ENCODE results near the gene RPL18A. TPM values are rescaled to one million over a fixed set of nuclear protein-coding genes. Genes with fewer than 3 reads are reported as not detected.
A peak's percentile ranks its signal among the peaks of the same experiment; 100 is the strongest.

Gene RPL18A
- total RNA-seq (2014; rRNA removed; shearing (Covaris generic)) (1,233 and 1,314 TPM in 2 replicates), polyA plus RNA-seq (2016; fragmentation: Nextera tagmentation; extraction: Ambion mirVana) (2,829 and 2,918 TPM in 2 replicates)
- long read RNA-seq, transcript RPL18A-201 (5 exons, 665 nt) = major isoform, 2,546 of 2,572 reads
- long read RNA-seq, transcript RPL18A-203 (4 exons, 1,084 nt) = minor isoform, 9 of 2,572 reads
- long read RNA-seq, partial matches to known transcripts = 8 of 2,572 reads
- long read RNA-seq, other reads (novel, unspliced or antisense) = 9 of 2,572 reads

DNA sequence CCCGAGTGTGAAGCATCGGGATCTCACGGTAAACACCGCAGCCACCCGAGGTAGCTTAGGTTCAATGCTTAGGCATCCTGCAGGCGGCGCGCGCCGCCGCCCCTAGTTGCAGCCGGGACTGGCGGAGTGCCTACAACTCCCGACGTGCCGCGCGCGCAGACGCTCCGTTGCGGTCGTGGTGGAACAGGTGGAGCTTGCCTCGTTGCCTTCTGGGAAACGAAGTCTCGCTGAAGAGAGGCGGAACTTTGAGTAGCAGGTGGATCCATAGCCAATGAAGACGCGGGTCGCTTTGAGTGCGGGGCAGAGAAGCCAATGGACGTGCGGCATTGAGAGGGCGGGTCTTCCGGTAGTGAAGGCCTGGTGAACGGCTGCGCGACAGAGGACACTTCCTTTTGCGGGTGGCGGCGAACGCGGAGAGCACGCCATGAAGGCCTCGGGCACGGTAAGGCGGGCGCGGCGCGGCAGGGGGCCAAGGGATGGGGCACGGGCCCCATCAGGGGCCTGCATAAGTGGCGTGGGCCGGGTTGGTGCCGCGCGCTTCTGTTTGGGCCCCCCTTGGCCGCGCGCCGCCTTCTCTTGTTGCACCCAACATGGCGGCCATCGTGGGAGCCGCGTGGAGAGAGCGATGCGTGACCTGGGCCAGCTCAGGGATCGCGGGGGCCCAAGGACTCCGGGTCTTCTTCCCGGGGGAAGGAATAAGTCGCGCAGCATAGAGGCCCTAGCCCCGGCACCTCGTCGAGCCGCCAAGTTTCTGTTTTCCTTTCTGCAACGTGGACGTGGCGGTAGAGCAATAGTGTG is at the start of gene RPL18A:
RPL18A (plus strand) TSS at position 378 of the 798 bp plus-strand sequence; CDS start at position 425, 47 bp downstream.
- H3K4me1 Mint-ChIP-seq = peaks cover 17% of the 10 kb centered on the region
- H3K4me3 ChIP-seq = peak within 1 kb of the TSS; percentile 100
- ATAC-seq (peak; percentile 90), DNase-seq (ENCODE audit: low spot score) (peak; percentile 100)
- no peaks in the 10 kb centered on the region for H3K9me2 ChIP-seq (ENCODE audit: insufficient read depth)
- peaks cover 9% of the 10 kb centered on the region; the same call in 1 of the 2 replicates for H3K4me1 ChIP-seq (ENCODE audit: insufficient read depth)
- peak within 1 kb of the TSS; percentile 30; the same call in 1 of the 2 replicates for H2AFZ ChIP-seq
- peaks cover 38% of the 10 kb centered on the region for H4K20me1 ChIP-seq (replicated peaks; ENCODE audit: insufficient read depth)
- H3F3A ChIP-seq (replicated peaks; ENCODE audit: low read depth) = peaks cover 45% of the 10 kb centered on the region
- TF ChIP-seq, protein P1, sequence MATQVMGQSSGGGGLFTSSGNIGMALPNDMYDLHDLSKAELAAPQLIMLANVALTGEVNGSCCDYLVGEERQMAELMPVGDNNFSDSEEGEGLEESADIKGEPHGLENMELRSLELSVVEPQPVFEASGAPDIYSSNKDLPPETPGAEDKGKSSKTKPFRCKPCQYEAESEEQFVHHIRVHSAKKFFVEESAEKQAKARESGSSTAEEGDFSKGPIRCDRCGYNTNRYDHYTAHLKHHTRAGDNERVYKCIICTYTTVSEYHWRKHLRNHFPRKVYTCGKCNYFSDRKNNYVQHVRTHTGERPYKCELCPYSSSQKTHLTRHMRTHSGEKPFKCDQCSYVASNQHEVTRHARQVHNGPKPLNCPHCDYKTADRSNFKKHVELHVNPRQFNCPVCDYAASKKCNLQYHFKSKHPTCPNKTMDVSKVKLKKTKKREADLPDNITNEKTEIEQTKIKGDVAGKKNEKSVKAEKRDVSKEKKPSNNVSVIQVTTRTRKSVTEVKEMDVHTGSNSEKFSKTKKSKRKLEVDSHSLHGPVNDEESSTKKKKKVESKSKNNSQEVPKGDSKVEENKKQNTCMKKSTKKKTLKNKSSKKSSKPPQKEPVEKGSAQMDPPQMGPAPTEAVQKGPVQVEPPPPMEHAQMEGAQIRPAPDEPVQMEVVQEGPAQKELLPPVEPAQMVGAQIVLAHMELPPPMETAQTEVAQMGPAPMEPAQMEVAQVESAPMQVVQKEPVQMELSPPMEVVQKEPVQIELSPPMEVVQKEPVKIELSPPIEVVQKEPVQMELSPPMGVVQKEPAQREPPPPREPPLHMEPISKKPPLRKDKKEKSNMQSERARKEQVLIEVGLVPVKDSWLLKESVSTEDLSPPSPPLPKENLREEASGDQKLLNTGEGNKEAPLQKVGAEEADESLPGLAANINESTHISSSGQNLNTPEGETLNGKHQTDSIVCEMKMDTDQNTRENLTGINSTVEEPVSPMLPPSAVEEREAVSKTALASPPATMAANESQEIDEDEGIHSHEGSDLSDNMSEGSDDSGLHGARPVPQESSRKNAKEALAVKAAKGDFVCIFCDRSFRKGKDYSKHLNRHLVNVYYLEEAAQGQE (IDR thresholded peaks at IDR 0.05; ENCODE audit: unreplicated experiment) = peak; percentile 26
- TF ChIP-seq, protein P2, sequence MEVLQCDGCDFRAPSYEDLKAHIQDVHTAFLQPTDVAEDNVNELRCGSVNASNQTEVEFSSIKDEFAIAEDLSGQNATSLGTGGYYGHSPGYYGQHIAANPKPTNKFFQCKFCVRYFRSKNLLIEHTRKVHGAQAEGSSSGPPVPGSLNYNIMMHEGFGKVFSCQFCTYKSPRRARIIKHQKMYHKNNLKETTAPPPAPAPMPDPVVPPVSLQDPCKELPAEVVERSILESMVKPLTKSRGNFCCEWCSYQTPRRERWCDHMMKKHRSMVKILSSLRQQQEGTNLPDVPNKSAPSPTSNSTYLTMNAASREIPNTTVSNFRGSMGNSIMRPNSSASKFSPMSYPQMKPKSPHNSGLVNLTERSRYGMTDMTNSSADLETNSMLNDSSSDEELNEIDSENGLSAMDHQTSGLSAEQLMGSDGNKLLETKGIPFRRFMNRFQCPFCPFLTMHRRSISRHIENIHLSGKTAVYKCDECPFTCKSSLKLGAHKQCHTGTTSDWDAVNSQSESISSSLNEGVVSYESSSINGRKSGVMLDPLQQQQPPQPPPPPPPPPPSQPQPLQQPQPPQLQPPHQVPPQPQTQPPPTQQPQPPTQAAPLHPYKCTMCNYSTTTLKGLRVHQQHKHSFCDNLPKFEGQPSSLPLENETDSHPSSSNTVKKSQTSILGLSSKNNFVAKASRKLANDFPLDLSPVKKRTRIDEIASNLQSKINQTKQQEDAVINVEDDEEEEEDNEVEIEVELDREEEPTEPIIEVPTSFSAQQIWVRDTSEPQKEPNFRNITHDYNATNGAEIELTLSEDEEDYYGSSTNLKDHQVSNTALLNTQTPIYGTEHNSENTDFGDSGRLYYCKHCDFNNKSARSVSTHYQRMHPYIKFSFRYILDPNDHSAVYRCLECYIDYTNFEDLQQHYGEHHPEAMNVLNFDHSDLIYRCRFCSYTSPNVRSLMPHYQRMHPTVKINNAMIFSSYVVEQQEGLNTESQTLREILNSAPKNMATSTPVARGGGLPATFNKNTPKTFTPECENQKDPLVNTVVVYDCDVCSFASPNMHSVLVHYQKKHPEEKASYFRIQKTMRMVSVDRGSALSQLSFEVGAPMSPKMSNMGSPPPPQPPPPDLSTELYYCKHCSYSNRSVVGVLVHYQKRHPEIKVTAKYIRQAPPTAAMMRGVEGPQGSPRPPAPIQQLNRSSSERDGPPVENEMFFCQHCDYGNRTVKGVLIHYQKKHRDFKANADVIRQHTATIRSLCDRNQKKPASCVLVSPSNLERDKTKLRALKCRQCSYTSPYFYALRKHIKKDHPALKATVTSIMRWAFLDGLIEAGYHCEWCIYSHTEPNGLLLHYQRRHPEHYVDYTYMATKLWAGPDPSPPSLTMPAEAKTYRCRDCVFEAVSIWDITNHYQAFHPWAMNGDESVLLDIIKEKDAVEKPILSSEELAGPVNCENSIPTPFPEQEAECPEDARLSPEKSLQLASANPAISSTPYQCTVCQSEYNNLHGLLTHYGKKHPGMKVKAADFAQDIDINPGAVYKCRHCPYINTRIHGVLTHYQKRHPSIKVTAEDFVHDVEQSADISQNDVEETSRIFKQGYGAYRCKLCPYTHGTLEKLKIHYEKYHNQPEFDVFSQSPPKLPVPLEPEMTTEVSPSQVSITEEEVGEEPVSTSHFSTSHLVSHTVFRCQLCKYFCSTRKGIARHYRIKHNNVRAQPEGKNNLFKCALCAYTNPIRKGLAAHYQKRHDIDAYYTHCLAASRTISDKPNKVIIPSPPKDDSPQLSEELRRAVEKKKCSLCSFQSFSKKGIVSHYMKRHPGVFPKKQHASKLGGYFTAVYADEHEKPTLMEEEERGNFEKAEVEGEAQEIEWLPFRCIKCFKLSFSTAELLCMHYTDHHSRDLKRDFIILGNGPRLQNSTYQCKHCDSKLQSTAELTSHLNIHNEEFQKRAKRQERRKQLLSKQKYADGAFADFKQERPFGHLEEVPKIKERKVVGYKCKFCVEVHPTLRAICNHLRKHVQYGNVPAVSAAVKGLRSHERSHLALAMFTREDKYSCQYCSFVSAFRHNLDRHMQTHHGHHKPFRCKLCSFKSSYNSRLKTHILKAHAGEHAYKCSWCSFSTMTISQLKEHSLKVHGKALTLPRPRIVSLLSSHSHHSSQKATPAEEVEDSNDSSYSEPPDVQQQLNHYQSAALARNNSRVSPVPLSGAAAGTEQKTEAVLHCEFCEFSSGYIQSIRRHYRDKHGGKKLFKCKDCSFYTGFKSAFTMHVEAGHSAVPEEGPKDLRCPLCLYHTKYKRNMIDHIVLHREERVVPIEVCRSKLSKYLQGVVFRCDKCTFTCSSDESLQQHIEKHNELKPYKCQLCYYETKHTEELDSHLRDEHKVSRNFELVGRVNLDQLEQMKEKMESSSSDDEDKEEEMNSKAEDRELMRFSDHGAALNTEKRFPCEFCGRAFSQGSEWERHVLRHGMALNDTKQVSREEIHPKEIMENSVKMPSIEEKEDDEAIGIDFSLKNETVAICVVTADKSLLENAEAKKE (CRISPR knock-in tag; IDR thresholded peaks at IDR 0.05) = no peak
- TF ChIP-seq POLR2AphosphoS5 (IDR thresholded peaks at IDR 0.05; ENCODE audit: low read depth) (peak; percentile 94), CREB1 (CRISPR knock-in tag; IDR thresholded peaks at IDR 0.05; ENCODE audit: low read depth) (peak; percentile 73), ZNF331 (CRISPR knock-in tag; IDR thresholded peaks at IDR 0.05; ENCODE audit: low read depth) (no peak), EZH2 (IDR thresholded peaks at IDR 0.05; ENCODE audit: low read depth, unreplicated experiment) (no peak)
- TF ChIP-seq, protein P3, sequence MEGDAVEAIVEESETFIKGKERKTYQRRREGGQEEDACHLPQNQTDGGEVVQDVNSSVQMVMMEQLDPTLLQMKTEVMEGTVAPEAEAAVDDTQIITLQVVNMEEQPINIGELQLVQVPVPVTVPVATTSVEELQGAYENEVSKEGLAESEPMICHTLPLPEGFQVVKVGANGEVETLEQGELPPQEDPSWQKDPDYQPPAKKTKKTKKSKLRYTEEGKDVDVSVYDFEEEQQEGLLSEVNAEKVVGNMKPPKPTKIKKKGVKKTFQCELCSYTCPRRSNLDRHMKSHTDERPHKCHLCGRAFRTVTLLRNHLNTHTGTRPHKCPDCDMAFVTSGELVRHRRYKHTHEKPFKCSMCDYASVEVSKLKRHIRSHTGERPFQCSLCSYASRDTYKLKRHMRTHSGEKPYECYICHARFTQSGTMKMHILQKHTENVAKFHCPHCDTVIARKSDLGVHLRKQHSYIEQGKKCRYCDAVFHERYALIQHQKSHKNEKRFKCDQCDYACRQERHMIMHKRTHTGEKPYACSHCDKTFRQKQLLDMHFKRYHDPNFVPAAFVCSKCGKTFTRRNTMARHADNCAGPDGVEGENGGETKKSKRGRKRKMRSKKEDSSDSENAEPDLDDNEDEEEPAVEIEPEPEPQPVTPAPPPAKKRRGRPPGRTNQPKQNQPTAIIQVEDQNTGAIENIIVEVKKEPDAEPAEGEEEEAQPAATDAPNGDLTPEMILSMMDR (conservative IDR thresholded peaks at IDR 0.05; ENCODE audit: low read depth in 2 of 2) = peak; percentile 65 to 90
- TF ChIP-seq, protein P4, sequence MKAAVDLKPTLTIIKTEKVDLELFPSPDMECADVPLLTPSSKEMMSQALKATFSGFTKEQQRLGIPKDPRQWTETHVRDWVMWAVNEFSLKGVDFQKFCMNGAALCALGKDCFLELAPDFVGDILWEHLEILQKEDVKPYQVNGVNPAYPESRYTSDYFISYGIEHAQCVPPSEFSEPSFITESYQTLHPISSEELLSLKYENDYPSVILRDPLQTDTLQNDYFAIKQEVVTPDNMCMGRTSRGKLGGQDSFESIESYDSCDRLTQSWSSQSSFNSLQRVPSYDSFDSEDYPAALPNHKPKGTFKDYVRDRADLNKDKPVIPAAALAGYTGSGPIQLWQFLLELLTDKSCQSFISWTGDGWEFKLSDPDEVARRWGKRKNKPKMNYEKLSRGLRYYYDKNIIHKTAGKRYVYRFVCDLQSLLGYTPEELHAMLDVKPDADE (IDR thresholded peaks at IDR 0.05) = peak; percentile 97
- peak within 1 kb of the TSS; percentile 100 for H3K27ac Mint-ChIP-seq
- H3K27me3 Mint-ChIP-seq (ENCODE audit: insufficient read depth, low read depth, poor library complexity) = peaks cover 27% of the 10 kb centered on the region
- H3K36me3 ChIP-seq (ENCODE audit: insufficient read depth) = peaks cover 37% of the 10 kb centered on the region
- H3K36me3 Mint-ChIP-seq (ENCODE audit: low read depth) = peaks cover 52% of the 10 kb centered on the region
- peaks cover 29% of the 10 kb centered on the region for H3K79me2 ChIP-seq (replicated peaks; ENCODE audit: insufficient read depth)
- H3K27ac ChIP-seq (ENCODE audit: low read depth) = peak within 1 kb of the TSS; percentile 90
- peaks cover 11% of the 10 kb centered on the region; the same call in 2 of the 3 replicates for H3K9me3 Mint-ChIP-seq
- H3K27me3 ChIP-seq (ENCODE audit: insufficient read depth) = no peaks in the 10 kb centered on the region
- peak within 1 kb of the TSS; percentile 99 for H3K4me3 Mint-ChIP-seq
- H3K4me2 ChIP-seq = peak within 1 kb of the TSS; percentile 100

Measured in GM23338 (cell line).